H1 (cell line): ENCODE data around the gene SERHL2. TPM values are rescaled to one million over a fixed set of nuclear protein-coding genes. Genes with fewer than 3 reads are reported as not detected.
"Not testable (repeated sequence)": the region's sequence is repeated elsewhere in the genome, so short reads cannot be mapped to it uniquely, and the experiment has no call there.

Source experiments
- CTCF ChIA-PET: fragments of 300-600 bp; sonication (Branson Sonifier 250); formaldehyde crosslinking; loops from one replicate; lab custom pipeline; 2021; ENCODE audit not compliant: partially characterized antibody; lab: Charles Lee
- POLR2A ChIA-PET: fragments of 300-600 bp; sonication (Branson Sonifier 250); formaldehyde crosslinking; loops from one replicate; lab custom pipeline; 2021; ENCODE audit warnings: inconsistent platforms; ENCODE audit not compliant: partially characterized antibody; lab: Charles Lee
- DNase-seq, 2 experiments: peaks; one replicate each; pipeline versions ENCODE4 v3.0.0 to v3.0.0-alpha.2; 2010 to 2022; ENCODE audit warnings: low spot score in 2 of 2, low read depth in 1 of 2, mixed read lengths in 1 of 2
- FAIRE-seq: peaks from 2 replicates; lab custom pipeline; 2011; peaks lifted over from hg19 to GRCh38; lab: Jason Lieb, UNC
- H2AFZ ChIP-seq: 2 replicates; pipeline ENCODE4 v1.8.1; 2012; ENCODE audit warnings: low read length, inconsistent platforms
- H2AK5ac ChIP-seq: 2 replicates; pipeline ENCODE4 v1.6.1; 2013; ENCODE audit warnings: low read depth, low read length
- H2BK120ac ChIP-seq: replicated peaks from 2 replicates; pipeline ENCODE3; 2013; ENCODE audit warnings: low read depth, low read length, inconsistent platforms
- H2BK12ac ChIP-seq: 2 replicates; pipeline ENCODE4 v1.6.1; 2013; ENCODE audit warnings: low read depth, low read length
- H2BK15ac ChIP-seq: 2 replicates; pipeline ENCODE4 v1.6.1; 2013; ENCODE audit warnings: low read length
- H2BK20ac ChIP-seq: 2 replicates; pipeline ENCODE4 v1.6.1; 2013; ENCODE audit warnings: low read length
- H2BK5ac ChIP-seq: 2 replicates; pipeline ENCODE4 v1.6.1; 2013; ENCODE audit warnings: low read depth, low read length
- H3K14ac ChIP-seq: 2 replicates; pipeline ENCODE4 v1.6.1; 2013; ENCODE audit warnings: inconsistent platforms; ENCODE audit not compliant: insufficient read length
- H3K18ac ChIP-seq: 2 replicates; pipeline ENCODE4 v1.6.1; 2013; ENCODE audit warnings: low read length; ENCODE audit errors: extremely low read depth
- H3K23ac ChIP-seq: 2 replicates; pipeline ENCODE4 v1.6.1; 2013; ENCODE audit warnings: inconsistent platforms; ENCODE audit not compliant: insufficient read length
- H3K23me2 ChIP-seq: 2 replicates; pipeline ENCODE4 v1.6.1; 2013; ENCODE audit warnings: low read depth, low read length
- H3K27ac ChIP-seq: 2 replicates; pipeline ENCODE4 v1.6.1; 2011; ENCODE audit warnings: low read depth, low read length, inconsistent platforms
- H3K27me3 ChIP-seq, 4 experiments: replicated peaks in 1 of 4; 1 replicate in 1 of 4; 2 replicates in 3 of 4; pipeline versions ENCODE4 v1.6.1 to v1.8.1; 2011 to 2013; ENCODE audit warnings: low read length in 3 of 4, mild to moderate bottlenecking in 3 of 4, inconsistent platforms in 2 of 4, mixed read lengths in 2 of 4, moderate library complexity in 1 of 4; ENCODE audit not compliant: control insufficient read depth in 3 of 4, insufficient read depth in 3 of 4; ENCODE audit errors: extremely low read depth in 1 of 4
- H3K36me3 ChIP-seq, 4 experiments: 2 replicates each; pipeline versions ENCODE4 v1.6.1 to v1.8.1; 2011 to 2013; ENCODE audit warnings: mild to moderate bottlenecking in 4 of 4, low read length in 3 of 4, moderate library complexity in 2 of 4, control low read depth in 1 of 4, inconsistent platforms in 1 of 4; ENCODE audit not compliant: insufficient read depth in 4 of 4, control insufficient read depth in 2 of 4
- H3K4ac ChIP-seq: replicated peaks from 2 replicates; pipeline ENCODE3; 2013; ENCODE audit warnings: low read length, low read depth, mixed read lengths, inconsistent platforms; ENCODE audit not compliant: insufficient read length
- H3K4me1 ChIP-seq, 4 experiments: replicated peaks in 1 of 4; 1 replicate in 1 of 4; 2 replicates in 3 of 4; pipeline versions ENCODE4 v1.6.1 to v1.8.1; 2011 to 2013; ENCODE audit warnings: low read length in 3 of 4, inconsistent platforms in 2 of 4, mixed read lengths in 1 of 4; ENCODE audit not compliant: insufficient read depth in 4 of 4, control insufficient read depth in 3 of 4
- H3K4me2 ChIP-seq, 2 experiments: 2 replicates each; pipeline versions ENCODE4 v1.6.1 to v1.8.1; 2011 to 2013; ENCODE audit warnings: low read depth in 2 of 2, low read length in 2 of 2, control low read depth in 1 of 2, inconsistent platforms in 1 of 2, mild to moderate bottlenecking in 1 of 2; ENCODE audit not compliant: insufficient read depth in 1 of 2
- H3K4me3 ChIP-seq, 4 experiments: fragments of 200-600, 300-600 bp in 1 of 4; sonication (generic), shearing (Covaris generic), sonication (Bioruptor Twin) in 1 of 4; 2 replicates each; pipeline versions ENCODE4 v1.5.1 to v1.8.1; 2011 to 2016; ENCODE audit warnings: low read length in 4 of 4, low read depth in 3 of 4, control low read depth in 2 of 4, inconsistent platforms in 2 of 4, mild to moderate bottlenecking in 2 of 4, mixed read lengths in 1 of 4, moderate library complexity in 1 of 4; ENCODE audit not compliant: insufficient read depth in 2 of 4; ENCODE audit errors: extremely low read depth in 1 of 4
- H3K56ac ChIP-seq: replicated peaks from 2 replicates; pipeline ENCODE3; 2013; ENCODE audit warnings: low read depth, mild to moderate bottlenecking, mixed read lengths, low read length, inconsistent platforms; ENCODE audit not compliant: insufficient read length
- H3K79me1 ChIP-seq: 2 replicates; pipeline ENCODE4 v1.6.1; 2013; ENCODE audit warnings: low read depth, low read length, control low read depth
- H3K79me2 ChIP-seq, 2 experiments: 2 replicates each; pipeline versions ENCODE4 v1.6.1 to v1.8.1; 2012 to 2013; ENCODE audit warnings: low read length in 2 of 2, mild to moderate bottlenecking in 2 of 2, inconsistent platforms in 1 of 2; ENCODE audit not compliant: insufficient read depth in 2 of 2, control insufficient read depth in 1 of 2
- H3K9ac ChIP-seq, 4 experiments: replicated peaks in 1 of 4; 1 replicate in 1 of 4; 2 replicates in 3 of 4; pipeline versions ENCODE4 v1.6.1 to v1.8.1; 2011 to 2013; ENCODE audit warnings: low read depth in 3 of 4, low read length in 3 of 4, control low read depth in 2 of 4, mild to moderate bottlenecking in 2 of 4, moderate library complexity in 2 of 4, inconsistent platforms in 1 of 4; ENCODE audit errors: extremely low read depth in 1 of 4
- H3K9me3 ChIP-seq, 2 experiments: 2 replicates each; pipeline versions ENCODE4 v1.6.1 to v1.8.1; 2012 to 2013; ENCODE audit warnings: mild to moderate bottlenecking in 2 of 2, moderate library complexity in 2 of 2, control low read depth in 1 of 2, inconsistent platforms in 1 of 2, low read depth in 1 of 2, low read length in 1 of 2, mixed read lengths in 1 of 2; ENCODE audit not compliant: insufficient read depth in 2 of 2
- H4K20me1 ChIP-seq, 2 experiments: replicated peaks in 1 of 2; 2 replicates each; pipeline versions ENCODE3 to v1.8.1; 2011 to 2013; ENCODE audit warnings: inconsistent platforms in 2 of 2, low read length in 2 of 2, mild to moderate bottlenecking in 1 of 2; ENCODE audit not compliant: insufficient read depth in 2 of 2, control insufficient read depth in 1 of 2
- H4K5ac ChIP-seq: 2 replicates; pipeline ENCODE4 v1.6.1; 2013; ENCODE audit warnings: low read length, low read depth, mixed read lengths, inconsistent platforms; ENCODE audit not compliant: insufficient read length
- H4K8ac ChIP-seq: 2 replicates; pipeline ENCODE4 v1.8.0; 2013; ENCODE audit warnings: mild to moderate bottlenecking, moderate library complexity, low read length, inconsistent platforms; ENCODE audit not compliant: insufficient read depth; ENCODE audit errors: extremely low read depth
- H4K91ac ChIP-seq: replicated peaks from 2 replicates; pipeline ENCODE3; 2013; ENCODE audit warnings: low read length, mixed read lengths, inconsistent platforms; ENCODE audit not compliant: insufficient read length
- POLR2A ChIP-seq, 2 experiments: IDR thresholded peaks; 1 replicate in 1 of 2; 2 replicates in 1 of 2; pipeline ENCODE4 v1.6.1; 2011; ENCODE audit warnings: low read depth in 2 of 2, low read length in 2 of 2, mild to moderate bottlenecking in 2 of 2; ENCODE audit errors: control extremely low read depth in 1 of 2
- WGBS, 2 experiments: shearing (Covaris generic) in 1 of 2; methylation state at CpG; one replicate each; pipeline versions ENCODE4 v1.1.6 to v1.1.7; 2013 to 2015; ENCODE audit warnings: low lambda C conversion rate in 2 of 2, mixed read lengths in 2 of 2, inconsistent platforms in 1 of 2, low coverage in 1 of 2, missing lambda C conversion rate in 1 of 2; ENCODE audit not compliant: insufficient replicate concordance in 2 of 2, insufficient coverage in 1 of 2, insufficient read length in 1 of 2; ENCODE audit errors: extremely low coverage in 1 of 2, missing lambda C conversion rate in 1 of 2; 5-methylcytosine and 5-hydroxymethylcytosine counted together
- polyA plus RNA-seq, 7 experiments: library from polyadenylated mRNA; depleted of rRNA in 3 of 7; stranded (reverse) in 5 of 7; unstranded in 2 of 7; fragments of >200 nt in 5 of 7; fragments of 200-250 nt in 2 of 7; gene quantifications; 1 replicate in 5 of 7; 2 replicates in 1 of 7; 4 replicates in 1 of 7; pipeline versions ENCODE4 v1.2.1 to v1.2.3, GENCODE V29; 2011 to 2013; ENCODE audit warnings: missing spikeins in 2 of 7, mixed read lengths in 2 of 7
- total RNA-seq: library from RNA; stranded (reverse); fragmentation: NEBNext Ultra II Directional; extraction: Animal tissue kit (Norgen Biotek cat#: 25700); gene quantifications from 2 replicates; pipeline ENCODE4 v1.2.1, GENCODE V29; 2021

The SERHL2 gene
- total and polyA plus RNA-seq, 2 of the 8 experiments (the other 6 are each of a cell fraction or from before 2014, with no cell fraction given) = 0.91 TPM; not detected in 1

GRCh38 chr22:42508327-42508974, 45.3 kb upstream of the SERHL2 start:
- WGBS, 2 experiments = 78% methylated on average over 10 of the region's 11 CpGs; no CpG with 5 or more reads in 1 of the 2 experiments
- ChIA-PET CTCF (interaction anchor here (0.6 kb wide), 1 partner anchor 301 kb away, joined by 3 read pairs; no protein-coding TSS in a partner anchor), POLR2A (interaction anchor here (0.6 to 1.0 kb wide), 2 partner anchors 53 to 603 kb away, joined by 3 read pairs; no protein-coding TSS in a partner anchor)
- H3K4me3 ChIP-seq, H2BK20ac ChIP-seq, H2BK12ac ChIP-seq, H3K79me1 ChIP-seq, H3K18ac ChIP-seq, H3K79me2 ChIP-seq, H4K8ac ChIP-seq, H3K36me3 ChIP-seq, H3K9ac ChIP-seq, H2AFZ ChIP-seq, H3K56ac ChIP-seq, H2AK5ac ChIP-seq, H4K5ac ChIP-seq, H3K9me3 ChIP-seq, H3K4ac ChIP-seq, H2BK5ac ChIP-seq, H2BK120ac ChIP-seq, H4K20me1 ChIP-seq, DNase-seq, H4K91ac ChIP-seq, H2BK15ac ChIP-seq, H3K27ac ChIP-seq, H3K14ac ChIP-seq, H3K27me3 ChIP-seq, H3K23ac ChIP-seq, FAIRE-seq, H3K23me2 ChIP-seq: not testable (repeated sequence)
- TF ChIP-seq POLR2A (IDR thresholded peaks at IDR 0.05; ENCODE audit: control extremely low read depth in 1 of 2, low read depth in 2 of 2, low read length in 2 of 2) = 0 out of 3 replicates have a peak, but pooled peaks of 1 of the 2 experiments have one; percentile 5
- Histone ChIP-seq H3K4me2 (peak overlapping the region in 1 of 2 experiments; percentile 13; a peak in 1 of 4 replicates), H3K4me1 (peaks cover 0 to 15% (median 7%) of the 10 kb centered on the region in 4 experiments; a peak in 6 of 7 replicates)
